ENCODE results near the gene BEND7.
"Not testable (repeated sequence)": the region's sequence is repeated elsewhere in the genome, so short reads cannot be mapped to it uniquely, and the experiment has no call there.

BEND7 gene

DNA sequence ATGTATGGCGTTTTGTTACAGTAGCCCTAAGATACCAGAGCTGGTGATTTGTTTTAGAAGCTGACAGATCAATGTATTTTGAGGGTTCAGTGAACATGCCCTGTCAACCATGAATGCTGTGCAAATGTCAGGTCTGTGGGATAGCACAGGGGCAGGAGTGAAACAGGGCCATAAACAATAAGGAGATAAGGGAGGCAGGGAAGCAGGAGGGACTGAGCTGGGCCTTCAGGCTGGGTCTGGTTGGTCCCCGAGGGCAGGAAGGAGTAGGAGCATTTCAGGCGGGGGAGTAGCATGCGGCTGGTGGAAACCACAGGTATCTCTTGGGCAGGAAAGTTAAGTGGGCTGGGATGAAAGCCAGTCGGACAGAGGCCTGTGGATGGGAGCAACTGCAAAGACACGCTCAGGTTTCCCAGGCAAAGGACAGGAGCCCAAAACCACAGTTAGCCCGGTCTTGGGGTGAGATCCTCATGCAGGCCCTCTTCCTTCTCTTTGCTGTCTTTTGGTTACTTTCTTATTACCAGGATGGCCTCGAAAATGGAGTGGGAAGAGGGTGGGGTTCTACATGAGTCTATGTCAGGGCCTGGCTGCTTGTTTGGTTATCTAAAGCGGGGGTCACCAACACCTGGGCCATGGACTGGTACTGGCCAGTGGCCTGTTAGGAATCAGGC, 111.2 kb downstream of the BEND7 start:
- no peak for DNase-seq

- DNase-seq = no peak
Observed at GRCh38 chr10:13416760-13417159, 112.1 kb downstream of the BEND7 start.

GRCh38 chr10:13414855-13415254, 114.0 kb downstream of the BEND7 start:
- no peak for DNase-seq

- no peak for DNase-seq
Observed at GRCh38 chr10:13414137-13414536, 114.7 kb downstream of the BEND7 start.

- no peak for DNase-seq
Observed at GRCh38 chr10:13412894-13413293, 115.9 kb downstream of the BEND7 start.

DNA sequence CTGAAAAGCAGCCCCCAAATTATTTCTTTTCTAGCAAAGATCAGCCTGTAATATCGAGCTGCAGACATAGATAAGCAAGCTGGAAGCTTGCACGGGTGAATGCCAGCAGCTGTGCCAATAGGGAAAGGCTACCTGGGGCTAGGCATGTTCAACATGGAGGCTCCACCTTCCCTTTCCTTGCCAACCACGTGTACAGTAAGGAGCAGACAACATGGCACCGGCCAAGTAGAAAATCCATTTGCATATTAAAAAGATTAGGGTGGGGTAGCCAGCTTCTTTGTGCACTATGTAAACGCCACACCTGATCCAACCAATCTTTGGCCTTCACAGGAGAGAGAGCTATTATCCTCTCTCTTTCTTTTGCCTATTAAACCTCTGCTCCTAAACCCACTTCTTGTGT, 124.0 kb downstream of the BEND7 start:
- DNase-seq = no peak

GRCh38 chr10:13404305-13404759, 124.5 kb downstream of the BEND7 start:
- no peak for DNase-seq

DNA sequence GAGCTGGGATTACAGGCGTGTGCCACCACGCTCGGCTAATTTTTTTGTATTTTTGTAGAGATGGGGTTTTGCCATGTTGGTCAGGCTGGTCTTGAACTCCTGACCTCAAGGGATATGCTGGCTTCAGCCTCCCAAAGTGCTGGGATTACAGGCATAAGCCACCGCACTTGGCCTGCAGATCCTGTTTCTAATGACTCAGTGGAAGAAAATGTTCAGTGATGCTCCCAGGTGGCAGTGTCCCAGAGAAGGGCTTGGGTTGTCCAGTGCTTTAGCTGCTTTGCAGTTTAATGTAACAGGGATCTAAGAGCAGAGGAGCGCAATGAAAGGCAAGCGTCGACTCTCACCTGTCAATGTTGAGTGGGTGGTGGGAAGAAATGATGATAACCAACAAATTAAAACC, 125.4 kb downstream of the BEND7 start:
- DNase-seq = not testable (repeated sequence)

DNA sequence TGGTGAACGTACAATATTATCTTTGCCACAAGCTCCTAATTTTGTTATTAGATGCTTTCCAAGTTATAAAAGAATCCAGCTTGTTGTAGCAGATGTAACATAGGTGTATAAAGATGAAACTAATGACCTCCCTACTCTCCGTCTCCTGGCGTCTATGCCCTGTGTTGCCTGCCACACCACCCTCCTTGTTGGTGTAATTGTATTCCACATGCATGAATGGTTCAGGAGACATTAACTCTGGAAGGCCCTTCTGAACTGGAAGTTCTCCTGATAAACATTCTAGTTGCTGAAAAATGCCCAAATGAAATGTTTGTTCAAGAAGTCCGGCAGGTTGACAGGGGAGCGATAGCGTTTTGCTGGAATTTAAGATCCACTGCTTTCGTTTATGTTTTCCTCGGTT, 126.8 kb downstream of the BEND7 start:
- DNase-seq = no peak

- DNase-seq = no peak
Observed at GRCh38 chr10:13401142-13401541, 127.7 kb downstream of the BEND7 start.

GRCh38 chr10:13400196-13400965, 128.4 kb downstream of the BEND7 start:
- no peak for DNase-seq

DNA sequence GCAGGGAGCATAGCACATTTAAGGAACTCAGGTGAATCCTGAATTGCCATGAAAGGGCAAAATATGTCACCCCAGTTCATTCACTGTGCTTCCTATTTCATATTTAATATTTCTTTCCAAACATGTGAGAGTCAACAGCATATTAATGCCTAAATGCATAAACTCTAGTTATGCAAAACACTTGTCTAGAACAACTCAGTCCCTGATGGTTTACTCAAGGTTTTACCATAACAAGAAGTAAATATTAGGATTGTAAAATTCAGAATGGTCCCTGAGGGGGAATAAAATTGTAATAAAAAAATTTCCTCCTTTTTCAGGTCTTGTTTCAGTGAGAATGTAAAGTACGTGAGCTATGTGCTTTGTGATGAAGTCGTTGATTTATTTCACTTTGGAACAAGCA, 129.1 kb downstream of the BEND7 start:
- no peak for DNase-seq

- DNase-seq = no peak
Observed at GRCh38 chr10:13399236-13399635, 129.6 kb downstream of the BEND7 start.

DNA sequence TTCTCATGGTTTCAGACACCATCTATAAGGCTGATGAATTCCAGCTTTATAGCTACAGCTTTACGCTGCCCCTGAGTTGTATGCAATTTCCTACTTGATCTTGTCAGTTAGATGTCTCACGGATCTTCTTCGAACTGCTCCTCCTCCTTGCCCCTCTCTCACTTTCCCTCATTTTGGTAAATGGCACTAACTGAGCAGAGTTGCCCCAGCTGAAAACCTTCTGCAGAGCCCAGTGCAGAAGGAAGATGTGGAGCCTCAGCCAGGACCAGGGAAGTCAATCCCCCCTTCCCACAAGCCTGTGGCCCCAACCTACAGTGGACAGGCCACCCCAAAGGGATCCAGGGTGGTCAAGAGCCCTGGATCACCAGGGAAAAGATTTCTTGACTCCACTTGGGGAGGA, 131.8 kb downstream of the BEND7 start:
- no peak for DNase-seq

- no peak for DNase-seq
Observed at GRCh38 chr10:13396369-13396768, 132.4 kb downstream of the BEND7 start.

GRCh38 chr10:13395540-13395939, 133.3 kb downstream of the BEND7 start:
- no peak for DNase-seq

- DNase-seq = no peak
Observed at GRCh38 chr10:13393640-13394039, 135.2 kb downstream of the BEND7 start.

DNA sequence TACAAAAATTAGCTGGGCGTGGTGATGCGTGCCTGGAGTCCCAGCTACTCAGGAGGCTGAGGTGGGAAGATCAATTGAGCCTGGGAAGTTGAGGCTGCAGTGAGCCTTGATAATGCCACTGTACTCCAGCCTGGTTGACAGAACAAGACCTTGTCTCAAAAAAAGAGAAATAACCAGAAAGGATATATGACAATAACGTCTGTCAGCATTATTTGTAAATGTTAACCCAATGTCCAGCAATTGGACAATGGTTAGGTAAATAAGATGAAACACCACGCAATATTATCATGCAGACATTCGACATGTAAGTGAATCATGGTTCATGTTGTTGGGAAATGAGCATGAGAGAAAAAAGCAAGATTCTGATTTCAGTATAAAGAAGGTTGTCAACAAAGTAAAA, 136.1 kb downstream of the BEND7 start:
- DNase-seq = no peak
